Measurements from ENCODE around the gene TBC1D22A.

The TBC1D22A gene

GRCh38 chr22:46830841-46831240 lies 68.4 kb downstream of the TBC1D22A start:
- Mint-ChIP-seq H3K4me1 (peaks cover 27% of the 10 kb centered on the region), H3K9me3 (peaks cover 15% of the 10 kb centered on the region), H3K27me3 (ENCODE audit: low read depth) (peaks cover 4% of the 10 kb centered on the region), H3K4me3 (no peak overlapping the region), H3K27ac (peak overlapping the region; percentile 83 to 94 (median 93)), H3K36me3 (ENCODE audit: low read depth) (peaks cover 67% of the 10 kb centered on the region)
- no peak for TF ChIP-seq CTCF (IDR thresholded peaks at IDR 0.05; ENCODE audit: unreplicated experiment in 3 of 3)

GRCh38 chr22:46833228-46833627 lies 70.8 kb downstream of the TBC1D22A start:
- Mint-ChIP-seq H3K27ac (no peak overlapping the region), H3K4me3 (no peak overlapping the region), H3K9me3 (peaks cover 38% of the 10 kb centered on the region), H3K27me3 (ENCODE audit: low read depth) (peaks cover 4% of the 10 kb centered on the region), H3K4me1 (peaks cover 27% of the 10 kb centered on the region), H3K36me3 (ENCODE audit: low read depth) (peaks cover 71% of the 10 kb centered on the region)
- TF ChIP-seq CTCF (IDR thresholded peaks at IDR 0.05; ENCODE audit: unreplicated experiment in 3 of 3), result peak; percentile 22 to 33 (median 32)

- H3K36me3 Mint-ChIP-seq (ENCODE audit: low read depth), result peaks cover 71% of the 10 kb centered on the region
- H3K9me3 Mint-ChIP-seq, result peaks cover 45% of the 10 kb centered on the region
- TF ChIP-seq CTCF (IDR thresholded peaks at IDR 0.05; ENCODE audit: unreplicated experiment in 3 of 3), result no peak
- H3K4me3 Mint-ChIP-seq, result no peak overlapping the region
- H3K27ac Mint-ChIP-seq, result no peak overlapping the region
- peaks cover 4% of the 10 kb centered on the region for H3K27me3 Mint-ChIP-seq (ENCODE audit: low read depth)
- H3K4me1 Mint-ChIP-seq, result peaks cover 19% of the 10 kb centered on the region
Observed at GRCh38 chr22:46834021-46834737, 71.7 kb downstream of the TBC1D22A start.

- Mint-ChIP-seq H3K27ac (no peak overlapping the region), H3K36me3 (ENCODE audit: low read depth) (peaks cover 78% of the 10 kb centered on the region), H3K4me3 (no peak overlapping the region), H3K9me3 (peaks cover 47% of the 10 kb centered on the region), H3K4me1 (peaks cover 8% of the 10 kb centered on the region), H3K27me3 (ENCODE audit: low read depth) (peaks cover 4% of the 10 kb centered on the region)
- no peak for TF ChIP-seq CTCF (IDR thresholded peaks at IDR 0.05; ENCODE audit: unreplicated experiment in 3 of 3)
Observed at GRCh38 chr22:46835288-46835687, 72.8 kb downstream of the TBC1D22A start.

GRCh38 chr22:46835693-46836092 lies 73.2 kb downstream of the TBC1D22A start:
- no peak for TF ChIP-seq CTCF (IDR thresholded peaks at IDR 0.05; ENCODE audit: unreplicated experiment in 3 of 3)
- Mint-ChIP-seq H3K27ac (no peak overlapping the region), H3K36me3 (ENCODE audit: low read depth) (peaks cover 76% of the 10 kb centered on the region)

GRCh38 chr22:46841522-46841921 lies 79.1 kb downstream of the TBC1D22A start:
- Mint-ChIP-seq H3K27ac (no peak overlapping the region), H3K36me3 (ENCODE audit: low read depth) (peaks cover 33% of the 10 kb centered on the region), H3K27me3 (ENCODE audit: low read depth) (peaks cover 3% of the 10 kb centered on the region), H3K9me3 (peaks cover 25% of the 10 kb centered on the region), H3K4me3 (no peak overlapping the region), H3K4me1 (peaks cover 32% of the 10 kb centered on the region)
- no peak for TF ChIP-seq CTCF (IDR thresholded peaks at IDR 0.05; ENCODE audit: unreplicated experiment in 3 of 3)

More at GRCh38 chr22:46835693-46836092, 73.2 kb downstream of the TBC1D22A start:
- H3K4me1 Mint-ChIP-seq, result peaks cover 4% of the 10 kb centered on the region
- peaks cover 47% of the 10 kb centered on the region for H3K9me3 Mint-ChIP-seq
- peaks cover 4% of the 10 kb centered on the region for H3K27me3 Mint-ChIP-seq (ENCODE audit: low read depth)
- no peak overlapping the region for H3K4me3 Mint-ChIP-seq
